Hepatocyte (in vitro differentiated cells): ENCODE results near the gene CCT8L2. TPM values are rescaled to one million over a fixed set of nuclear protein-coding genes. Genes with fewer than 3 reads are reported as not detected.
"Not testable (repeated sequence)": the region's sequence is repeated elsewhere in the genome, so short reads cannot be mapped to it uniquely, and the experiment has no call there.

Source experiments
- DNase-seq: peaks from one replicate; pipeline ENCODE4 v3.0.0-alpha.2; 2016; ENCODE audit warnings: low spot score
- H2AFZ ChIP-seq: fragments of 200-600 bp; sonication (generic); 2 replicates; pipeline ENCODE4 v1.6.0; 2016; ENCODE audit warnings: antibody characterized with exemption, mild to moderate bottlenecking
- H3K27ac ChIP-seq: fragments of 200-600 bp; sonication (generic); 2 replicates; pipeline ENCODE4 v1.5.1; 2016; ENCODE audit warnings: mild to moderate bottlenecking
- H3K27me3 ChIP-seq: fragments of 200-600 bp; sonication (generic); 2 replicates; pipeline ENCODE4 v1.6.1; 2016
- H3K36me3 ChIP-seq: fragments of 200-600 bp; sonication (generic); replicated peaks from 2 replicates; pipeline ENCODE4 v1.5.1; 2016; ENCODE audit warnings: low read depth; ENCODE audit not compliant: insufficient read depth
- H3K4me1 ChIP-seq: fragments of 200-600 bp; sonication (generic); 2 replicates; pipeline ENCODE4 v1.5.1; 2016; ENCODE audit warnings: mild to moderate bottlenecking, moderate library complexity; ENCODE audit not compliant: insufficient read depth
- H3K4me2 ChIP-seq: fragments of 200-600 bp; sonication (generic); 2 replicates; pipeline ENCODE4 v1.6.0; 2016
- H3K4me3 ChIP-seq: fragments of 200-600 bp; sonication (generic); 2 replicates; pipeline ENCODE4 v1.5.1; 2016; ENCODE audit warnings: mild to moderate bottlenecking
- H3K79me2 ChIP-seq: fragments of 200-600 bp; sonication (generic); 2 replicates; pipeline ENCODE4 v1.6.0; 2017; ENCODE audit warnings: mild to moderate bottlenecking
- H3K9me2 ChIP-seq: fragments of 200-600 bp; sonication (generic); replicated peaks from 2 replicates; pipeline ENCODE4 v1.6.0; 2017; ENCODE audit warnings: mild to moderate bottlenecking; ENCODE audit not compliant: insufficient read depth
- H3K9me3 ChIP-seq: fragments of 200-600 bp; sonication (generic); 2 replicates; pipeline ENCODE4 v1.5.1; 2016; ENCODE audit warnings: low read depth, mild to moderate bottlenecking
- H4K20me1 ChIP-seq: fragments of 200-600 bp; sonication (generic); 2 replicates; pipeline ENCODE4 v1.6.0; 2016; ENCODE audit warnings: mild to moderate bottlenecking; ENCODE audit not compliant: insufficient read depth, poor library complexity, severe bottlenecking
- EZH2 ChIP-seq: fragments of 200-600 bp; sonication (generic); IDR thresholded peaks from 2 replicates; pipeline ENCODE4 v1.6.1; 2016; ENCODE audit warnings: antibody characterized with exemption, mild to moderate bottlenecking, borderline replicate concordance
- EZH2phosphoT487 ChIP-seq: fragments of 200-600 bp; sonication (generic); IDR thresholded peaks from one replicate; pipeline ENCODE4 v1.6.1; 2018; ENCODE audit warnings: antibody characterized with exemption, mild to moderate bottlenecking, low read depth, moderate library complexity; ENCODE audit not compliant: unreplicated experiment, severe bottlenecking
- WGBS: methylation state at CpG from one replicate; pipeline ENCODE4 v1.1.6; 2016; ENCODE audit warnings: low lambda C conversion rate; ENCODE audit errors: missing lambda C conversion rate; 5-methylcytosine and 5-hydroxymethylcytosine counted together
- polyA plus RNA-seq: library from polyadenylated mRNA; unstranded; fragments of >200 nt; fragmentation: Nextera tagmentation; extraction: Ambion mirVana; gene quantifications from 2 replicates; pipeline ENCODE4 v1.2.1, GENCODE V29; 2016
- total RNA-seq: library from RNA; depleted of rRNA; stranded (reverse); fragments of >200 nt; gene quantifications from 2 replicates; pipeline ENCODE4 v1.2.3, GENCODE V29; 2014
- TF ChIP-seq, protein P1 (sequence below): fragments of 200-600 bp; sonication (generic); IDR thresholded peaks from 2 replicates; pipeline ENCODE4 v1.5.1; 2016; ENCODE audit warnings: antibody characterized with exemption, mild to moderate bottlenecking; ENCODE audit not compliant: poor library complexity

Gene CCT8L2
- total and polyA plus RNA-seq, 2 experiments from 2014 or later = not detected

DNA sequence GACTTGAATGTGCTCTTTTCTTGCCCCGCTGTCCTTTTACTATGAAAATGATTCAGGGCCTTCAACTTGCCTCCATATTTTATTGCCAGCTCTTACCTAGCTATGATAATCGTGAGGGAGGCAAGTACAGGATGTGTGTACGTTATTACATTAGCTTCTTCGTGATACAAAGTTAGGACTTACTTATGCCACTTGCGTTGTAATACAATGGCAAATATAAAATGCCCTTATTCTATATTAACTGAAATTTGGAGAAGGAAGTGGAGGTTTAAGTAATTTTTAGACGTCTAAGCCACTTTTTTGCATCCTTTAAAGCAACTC, 10.8 kb upstream of the CCT8L2 start:
- Histone ChIP-seq H4K20me1 (no peaks in the 10 kb centered on the region), H3K27me3 (no peaks in the 10 kb centered on the region), H3K4me1 (no peaks in the 10 kb centered on the region), H3K79me2 (no peaks in the 10 kb centered on the region), H3K36me3 (no peaks in the 10 kb centered on the region), H3K9me3 (no peaks in the 10 kb centered on the region), H3K4me3 (no peak overlapping the region), H3K27ac (no peak overlapping the region), H3K9me2 (no peaks in the 10 kb centered on the region), H3K4me2 (no peak overlapping the region), H2AFZ (no peak overlapping the region)
- 60% methylated on average over 6 of the region's 6 CpGs for WGBS
- no peak for DNase-seq
- TF ChIP-seq EZH2phosphoT487 (no peak), EZH2 (no peak)
- TF ChIP-seq, protein P1, sequence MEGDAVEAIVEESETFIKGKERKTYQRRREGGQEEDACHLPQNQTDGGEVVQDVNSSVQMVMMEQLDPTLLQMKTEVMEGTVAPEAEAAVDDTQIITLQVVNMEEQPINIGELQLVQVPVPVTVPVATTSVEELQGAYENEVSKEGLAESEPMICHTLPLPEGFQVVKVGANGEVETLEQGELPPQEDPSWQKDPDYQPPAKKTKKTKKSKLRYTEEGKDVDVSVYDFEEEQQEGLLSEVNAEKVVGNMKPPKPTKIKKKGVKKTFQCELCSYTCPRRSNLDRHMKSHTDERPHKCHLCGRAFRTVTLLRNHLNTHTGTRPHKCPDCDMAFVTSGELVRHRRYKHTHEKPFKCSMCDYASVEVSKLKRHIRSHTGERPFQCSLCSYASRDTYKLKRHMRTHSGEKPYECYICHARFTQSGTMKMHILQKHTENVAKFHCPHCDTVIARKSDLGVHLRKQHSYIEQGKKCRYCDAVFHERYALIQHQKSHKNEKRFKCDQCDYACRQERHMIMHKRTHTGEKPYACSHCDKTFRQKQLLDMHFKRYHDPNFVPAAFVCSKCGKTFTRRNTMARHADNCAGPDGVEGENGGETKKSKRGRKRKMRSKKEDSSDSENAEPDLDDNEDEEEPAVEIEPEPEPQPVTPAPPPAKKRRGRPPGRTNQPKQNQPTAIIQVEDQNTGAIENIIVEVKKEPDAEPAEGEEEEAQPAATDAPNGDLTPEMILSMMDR = no peak

- H3K9me3 ChIP-seq, DNase-seq, H3K9me2 ChIP-seq, H3K27ac ChIP-seq, H3K4me3 ChIP-seq, H3K27me3 ChIP-seq, H3K79me2 ChIP-seq, H3K4me2 ChIP-seq, H2AFZ ChIP-seq, H3K4me1 ChIP-seq, H3K36me3 ChIP-seq, H4K20me1 ChIP-seq: not testable (repeated sequence)
- 87% methylated on average over 31 of the region's 33 CpGs for WGBS
These were observed 10.3 kb upstream of the CCT8L2 start for GRCh38 chr22:16602728-16603447.

GRCh38 chr22:16602224-16602727, 9.7 kb upstream of the CCT8L2 start:
- H3K27ac ChIP-seq = not testable (repeated sequence)

DNA sequence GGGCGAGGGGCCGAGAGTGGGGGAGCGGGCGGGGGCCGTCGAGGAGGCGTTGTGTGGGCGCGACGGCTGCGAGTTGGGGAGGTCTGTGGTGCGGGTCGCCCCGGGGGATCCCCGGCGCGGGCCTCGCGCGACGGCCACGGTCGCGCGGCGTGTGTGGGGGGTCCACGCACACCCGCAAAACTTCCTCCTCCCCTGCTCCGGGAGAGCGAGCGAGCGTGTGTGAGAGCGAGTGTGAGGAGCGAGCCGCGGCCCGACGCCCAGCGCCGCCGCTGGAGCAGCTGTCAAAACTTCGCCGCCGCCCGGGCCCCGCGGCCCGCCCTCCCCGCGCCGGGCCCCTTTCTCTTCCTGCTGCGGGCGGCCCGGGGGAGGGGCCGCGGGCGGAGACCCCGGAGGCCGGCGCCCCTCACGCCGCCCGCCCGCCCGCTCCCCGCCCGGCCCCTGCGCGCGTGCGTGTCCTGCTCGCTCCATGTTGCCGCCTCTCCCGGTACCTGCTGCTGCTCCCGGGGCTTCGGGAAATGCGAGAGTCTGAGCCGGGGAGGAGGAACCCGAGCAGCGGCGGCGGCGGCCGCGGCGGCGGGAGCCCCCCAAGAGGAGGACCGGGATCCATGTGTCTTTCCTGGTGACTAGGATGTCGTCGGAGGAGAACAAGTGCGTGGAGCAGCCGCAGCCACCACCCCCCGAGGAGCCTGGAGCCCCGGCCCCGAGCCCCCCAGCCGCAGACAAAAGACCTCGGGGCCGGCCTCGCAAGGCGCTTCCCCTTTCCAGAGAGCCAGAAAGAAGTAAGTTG, 9.0 kb upstream of the CCT8L2 start:
- Histone ChIP-seq H3K79me2 (no peaks in the 10 kb centered on the region), H3K4me1 (no peaks in the 10 kb centered on the region), H4K20me1 (no peaks in the 10 kb centered on the region), H3K9me2 (no peaks in the 10 kb centered on the region), H3K27me3 (no peaks in the 10 kb centered on the region), H3K9me3 (no peaks in the 10 kb centered on the region), H3K4me3 (no peak overlapping the region), H3K27ac (no peak overlapping the region), H2AFZ (no peak overlapping the region), H3K36me3 (no peaks in the 10 kb centered on the region), H3K4me2 (no peak overlapping the region)
- TF ChIP-seq EZH2 (no peak), EZH2phosphoT487 (no peak)
- TF ChIP-seq, protein P1 = no peak
- WGBS = 100% methylated on average over 1 of the region's 100 CpGs
- no peak for DNase-seq

More at GRCh38 chr22:16602224-16602727, 9.7 kb upstream of the CCT8L2 start:
- H3K79me2 ChIP-seq, DNase-seq, H3K4me3 ChIP-seq, H3K27me3 ChIP-seq, H4K20me1 ChIP-seq, H3K4me2 ChIP-seq, H3K36me3 ChIP-seq, H3K4me1 ChIP-seq, H2AFZ ChIP-seq, H3K9me2 ChIP-seq, H3K9me3 ChIP-seq: not testable (repeated sequence)
- whole genome bisulfite sequencing = 96% methylated on average over 29 of the region's 70 CpGs

DNA sequence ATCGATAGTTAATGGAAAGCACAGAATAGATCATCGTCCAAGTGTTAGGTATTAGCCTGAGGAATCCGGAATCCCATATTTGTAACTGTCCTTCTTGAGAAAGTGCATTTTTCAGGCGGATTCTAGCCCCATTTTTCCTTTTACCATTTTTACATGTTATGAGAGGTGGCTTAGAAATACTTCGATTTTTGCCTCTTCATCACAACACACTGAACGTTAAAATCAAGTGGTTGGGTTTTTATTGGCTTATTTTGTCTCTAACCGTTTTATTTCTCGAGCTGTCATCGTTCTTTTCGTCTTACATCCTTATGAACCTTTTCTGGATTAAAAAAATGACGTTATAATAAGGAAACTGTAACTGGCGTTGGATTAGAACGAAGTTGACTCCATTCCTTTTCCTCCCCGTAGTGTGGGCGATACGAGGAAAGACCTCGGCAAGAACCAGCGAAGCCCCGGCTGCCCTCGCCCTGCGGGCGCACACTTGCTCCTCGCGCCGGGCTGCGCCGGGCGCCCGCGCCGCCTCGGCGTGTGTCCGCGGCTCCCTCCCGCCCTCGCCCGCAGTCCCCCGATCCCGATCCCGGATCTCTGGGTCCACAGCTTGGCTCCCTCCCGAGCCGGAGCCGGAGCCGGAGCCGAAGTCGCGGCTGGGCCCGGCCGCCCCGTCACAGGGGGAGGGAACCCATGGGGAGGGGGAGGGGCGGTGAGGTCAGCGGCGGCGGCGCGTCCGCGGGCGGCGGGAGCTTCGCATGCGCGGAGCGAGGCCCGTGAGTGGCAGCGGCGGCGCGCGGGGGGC, 8.2 kb upstream of the CCT8L2 start:
- H3K36me3 ChIP-seq, H3K27me3 ChIP-seq, DNase-seq, H3K4me1 ChIP-seq, H3K27ac ChIP-seq, H2AFZ ChIP-seq, H4K20me1 ChIP-seq, H3K9me2 ChIP-seq, H3K4me3 ChIP-seq, H3K79me2 ChIP-seq, H3K9me3 ChIP-seq, H3K4me2 ChIP-seq: not testable (repeated sequence)
- WGBS = 77% methylated on average over 18 of the region's 71 CpGs

DNA sequence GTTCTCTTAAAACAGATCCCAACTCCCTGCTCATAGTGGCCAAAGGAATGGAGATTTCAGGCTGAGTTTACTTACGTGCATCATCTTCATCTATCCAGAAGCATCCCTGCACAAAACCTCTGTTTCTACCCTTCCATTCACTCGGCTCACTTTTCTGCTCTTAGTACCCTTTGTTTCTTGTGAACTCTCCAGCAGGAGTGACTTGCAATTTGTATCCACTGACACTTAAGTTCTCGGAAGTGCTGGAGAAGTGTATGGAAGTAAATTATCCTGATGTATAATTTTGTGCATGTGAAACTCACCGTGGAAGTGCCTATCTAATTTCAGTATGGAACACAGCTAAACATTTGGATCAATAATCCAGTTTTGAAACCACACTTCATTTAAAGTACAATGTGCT, 7.0 kb upstream of the CCT8L2 start:
- not testable (repeated sequence) for H4K20me1 ChIP-seq, H3K27ac ChIP-seq, H3K4me3 ChIP-seq, H3K36me3 ChIP-seq, H2AFZ ChIP-seq, H3K4me2 ChIP-seq, H3K27me3 ChIP-seq, H3K9me2 ChIP-seq, H3K79me2 ChIP-seq, H3K9me3 ChIP-seq, DNase-seq, H3K4me1 ChIP-seq
- WGBS = 74% methylated on average over 4 of the region's 4 CpGs
